Large intestine (tissue), 3 donors: ENCODE data around the gene SS18L1. TPM values are rescaled to one million over a fixed set of nuclear protein-coding genes. Genes with fewer than 3 reads are reported as not detected.

ENCODE experiments used
- DNase-seq, 2 donors: peaks; one replicate each; pipeline versions ENCODE4 v3.0.0 to v3.0.0-alpha.2; 2013
- H3K27ac ChIP-seq: one replicate; pipeline ENCODE4 v1.5.1; 2013; ENCODE audit warnings: low read length
- H3K27me3 ChIP-seq: 2 replicates; pipeline ENCODE4 v1.6.1; 2013; ENCODE audit warnings: low read length; ENCODE audit not compliant: control insufficient read depth, insufficient read depth
- H3K36me3 ChIP-seq: 2 replicates; pipeline ENCODE4 v1.6.1; 2013; ENCODE audit warnings: low read length; ENCODE audit not compliant: control insufficient read depth, insufficient read depth
- H3K4me1 ChIP-seq: one replicate; pipeline ENCODE4 v1.6.1; 2013; ENCODE audit warnings: low read length; ENCODE audit not compliant: control insufficient read depth, insufficient read depth
- H3K4me3 ChIP-seq: one replicate; pipeline ENCODE4 v1.5.1; 2013; ENCODE audit warnings: low read length
- H3K9me3 ChIP-seq: one replicate; pipeline ENCODE4 v1.6.1; 2013; ENCODE audit warnings: mild to moderate bottlenecking, low read depth, low read length, moderate library complexity; ENCODE audit not compliant: control insufficient read depth
- WGBS: methylation state at CpG from one replicate; pipeline ENCODE4 v1.1.5; 2013; ENCODE audit warnings: low lambda C conversion rate; ENCODE audit not compliant: insufficient coverage; 5-methylcytosine and 5-hydroxymethylcytosine counted together
- polyA plus RNA-seq: library from polyadenylated mRNA; unstranded; fragments of 120-200 nt; gene quantifications from one replicate; pipeline ENCODE4 v1.2.1, GENCODE V29; 2013

SS18L1 gene
- polyA plus RNA-seq, 1 donor = 18.2 TPM

GRCh38 chr20:62182469-62183425 is 39.2 kb downstream of the SS18L1 start, which contains the start of gene MTG2:
Gene MTG2 (plus strand): TSS chr20:62183028. CDS start chr20:62193421, 10,393 bp downstream.
- Histone ChIP-seq H3K4me1 (no peaks in the 10 kb centered on the region), H3K27me3 (no peaks in the 10 kb centered on the region), H3K36me3 (peaks cover 15% of the 10 kb centered on the region), H3K9me3 (no peaks in the 10 kb centered on the region), H3K27ac (peak within 1 kb of the TSS; percentile 93), H3K4me3 (peak within 1 kb of the TSS; percentile 84)
- WGBS = no CpG with 5 or more reads among the region's 96 CpGs
- peak; percentile 96 to 97 for DNase-seq

DNA sequence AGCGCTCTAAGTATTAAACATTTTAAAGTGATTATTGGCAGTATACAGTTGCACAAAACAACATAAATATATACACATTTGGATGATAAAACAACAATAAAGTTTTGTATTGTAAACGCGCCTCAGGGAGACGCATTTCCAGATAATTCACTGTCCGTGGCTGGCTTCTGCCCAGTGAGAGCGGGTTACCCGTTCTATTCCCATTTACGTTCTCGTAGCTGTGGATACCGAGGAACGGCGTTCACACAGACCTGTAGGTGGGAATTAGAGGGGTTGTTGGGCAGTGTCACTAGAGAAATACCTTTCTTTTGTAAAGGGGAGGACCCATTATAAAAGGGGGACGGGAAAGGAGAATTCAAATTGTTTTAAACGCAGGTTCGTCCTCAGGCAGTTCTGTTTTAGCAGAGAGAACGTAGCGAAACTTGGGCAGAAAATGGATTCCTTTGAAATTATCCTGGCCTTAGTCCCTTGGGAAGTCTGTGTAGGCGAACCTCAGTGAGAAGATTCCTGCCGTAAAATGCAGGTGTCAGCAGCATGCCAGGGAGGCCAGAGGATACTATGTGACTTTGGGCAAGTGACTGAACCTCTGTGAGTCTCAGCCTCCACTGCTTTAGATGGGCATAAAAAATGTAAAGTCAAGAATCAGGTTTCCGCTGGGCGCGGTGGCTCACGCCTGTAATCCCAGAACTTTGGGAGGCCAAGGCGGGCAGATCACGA is 40.0 kb downstream of the SS18L1 start:
- Histone ChIP-seq H3K27me3 (no peaks in the 10 kb centered on the region), H3K36me3 (peaks cover 13% of the 10 kb centered on the region), H3K27ac (no peak overlapping the region), H3K4me1 (no peaks in the 10 kb centered on the region), H3K9me3 (no peaks in the 10 kb centered on the region), H3K4me3 (peak overlapping the region; percentile 84)
- DNase-seq = no peak
- WGBS = 0% methylated on average over 1 of the region's 25 CpGs

- Histone ChIP-seq H3K27me3 (no peaks in the 10 kb centered on the region), H3K4me3 (no peak overlapping the region), H3K9me3 (no peaks in the 10 kb centered on the region), H3K36me3 (peaks cover 10% of the 10 kb centered on the region), H3K4me1 (no peaks in the 10 kb centered on the region), H3K27ac (no peak overlapping the region)
- WGBS = no CpG with 5 or more reads among the region's 3 CpGs
- DNase-seq = no peak
These were observed 42.5 kb downstream of the SS18L1 start for GRCh38 chr20:62186096-62186426.

- peak; percentile 35 to 57 for DNase-seq
- no peak overlapping the region for H3K27ac ChIP-seq
- no peaks in the 10 kb centered on the region for H3K4me1 ChIP-seq
- WGBS = 69% methylated on average over 3 of the region's 13 CpGs
- H3K36me3 ChIP-seq = peaks cover 12% of the 10 kb centered on the region
- H3K9me3 ChIP-seq = no peaks in the 10 kb centered on the region
- no peaks in the 10 kb centered on the region for H3K27me3 ChIP-seq
- H3K4me3 ChIP-seq = no peak overlapping the region
These were observed 43.6 kb downstream of the SS18L1 start for GRCh38 chr20:62186887-62187866.

- H3K4me1 ChIP-seq = no peaks in the 10 kb centered on the region
- WGBS = 92% methylated on average over 2 of the region's 25 CpGs
- DNase-seq = no peak
These were observed 47.3 kb downstream of the SS18L1 start for GRCh38 chr20:62190639-62191411.

GRCh38 chr20:62191781-62192559 is 48.4 kb downstream of the SS18L1 start:
- peaks cover 30% of the 10 kb centered on the region for H3K36me3 ChIP-seq
- H3K4me1 ChIP-seq = no peaks in the 10 kb centered on the region
- no peaks in the 10 kb centered on the region for H3K27me3 ChIP-seq
- no peak overlapping the region for H3K4me3 ChIP-seq
- no peak overlapping the region for H3K27ac ChIP-seq
- WGBS = no CpG with 5 or more reads among the region's 14 CpGs
- DNase-seq = no peak
- H3K9me3 ChIP-seq = no peaks in the 10 kb centered on the region

More at GRCh38 chr20:62190639-62191411, 47.3 kb downstream of the SS18L1 start:
- Histone ChIP-seq H3K27ac (no peak overlapping the region), H3K9me3 (no peaks in the 10 kb centered on the region), H3K27me3 (no peaks in the 10 kb centered on the region), H3K4me3 (no peak overlapping the region), H3K36me3 (peaks cover 26% of the 10 kb centered on the region)

DNA sequence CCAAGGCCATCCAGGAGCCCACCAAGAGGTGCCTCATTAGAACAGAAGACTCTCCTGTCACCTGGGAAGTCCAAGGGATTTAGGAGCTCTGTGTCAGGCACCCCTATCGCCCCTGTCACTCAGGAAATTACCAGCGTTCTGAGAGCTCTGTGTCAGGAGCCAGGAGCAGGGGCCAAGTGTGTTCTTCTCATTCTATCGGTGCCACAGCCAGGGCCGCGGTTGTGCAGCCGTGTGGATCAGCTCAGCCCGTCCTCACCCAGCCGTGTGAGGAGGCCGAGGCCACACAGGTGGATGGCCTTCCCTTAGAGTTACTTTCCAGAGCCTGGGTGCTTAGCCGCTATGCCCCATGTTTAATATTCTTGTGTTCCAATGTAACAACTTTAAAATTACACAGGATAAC is 49.1 kb downstream of the SS18L1 start:
- peaks cover 35% of the 10 kb centered on the region for H3K36me3 ChIP-seq

DNA sequence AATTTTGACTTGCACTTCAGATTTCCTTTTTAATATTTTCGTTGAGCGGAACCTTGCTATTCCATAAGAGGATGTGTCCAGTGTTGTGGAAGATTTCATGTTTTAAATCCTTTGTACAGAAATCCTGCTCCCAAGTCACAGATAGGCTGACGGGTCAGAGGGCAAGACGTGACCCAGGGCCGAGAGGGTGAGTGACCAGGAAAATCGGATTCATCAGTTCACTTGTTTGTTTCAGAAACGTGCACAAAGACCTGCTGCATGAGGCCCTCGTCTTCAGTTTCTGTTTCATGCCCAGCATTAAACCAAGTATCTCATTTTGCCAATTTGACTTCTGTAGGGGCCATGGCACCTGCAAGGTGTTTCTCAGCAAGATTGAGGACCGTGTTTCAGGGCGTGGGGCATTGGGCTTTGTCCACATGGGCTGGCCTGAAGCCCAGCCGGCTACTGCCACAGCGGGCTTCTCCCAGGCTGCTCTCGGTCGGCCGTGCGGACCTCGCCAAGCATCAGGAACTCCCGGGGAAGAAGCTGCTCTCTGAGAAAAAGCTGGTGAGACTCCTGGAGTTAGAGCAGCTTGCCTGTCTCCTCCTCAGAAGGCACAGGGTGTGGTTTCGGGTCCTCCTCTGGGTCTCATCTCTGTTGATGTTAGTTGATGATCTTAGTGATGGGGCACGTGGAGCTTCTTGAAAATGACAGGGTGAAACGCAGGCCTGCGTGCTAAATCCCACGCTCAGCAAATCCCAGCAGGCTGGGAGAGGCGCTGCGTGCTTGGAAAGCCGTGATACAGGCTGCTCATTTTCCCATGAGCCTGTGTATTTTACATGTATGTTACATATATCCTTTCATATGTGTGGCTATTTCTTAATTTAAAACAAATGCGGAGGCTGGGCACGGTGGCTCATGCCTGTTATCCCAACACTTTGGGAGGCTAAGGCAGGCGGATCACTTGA is 49.8 kb downstream of the SS18L1 start:
- Histone ChIP-seq H3K27ac (no peak overlapping the region), H3K27me3 (no peaks in the 10 kb centered on the region), H3K4me1 (no peaks in the 10 kb centered on the region), H3K4me3 (no peak overlapping the region), H3K36me3 (peaks cover 42% of the 10 kb centered on the region), H3K9me3 (no peaks in the 10 kb centered on the region)
- no peak for DNase-seq
- WGBS = no CpG with 5 or more reads among the region's 29 CpGs

More for the DNA sequence above, 49.1 kb downstream of the SS18L1 start:
- Histone ChIP-seq H3K4me3 (no peak overlapping the region), H3K27ac (no peak overlapping the region), H3K9me3 (no peaks in the 10 kb centered on the region), H3K27me3 (no peaks in the 10 kb centered on the region), H3K4me1 (no peaks in the 10 kb centered on the region)
- no peak for DNase-seq
- WGBS = no CpG with 5 or more reads among the region's 10 CpGs
